Skeletal muscle satellite cell (primary cell): ENCODE measurements around the gene DTHD1. TPM values are rescaled to one million over a fixed set of nuclear protein-coding genes. Genes with fewer than 3 reads are reported as not detected.

Experiments used
- H3K27me3 ChIP-seq: 2 replicates; pipeline ENCODE4 v1.7.0; 2013; ENCODE audit warnings: low read length; ENCODE audit not compliant: control insufficient read depth, insufficient read depth
- H3K36me3 ChIP-seq: 2 replicates; pipeline ENCODE4 v1.7.0; 2013; ENCODE audit warnings: mild to moderate bottlenecking, control low read depth, low read length; ENCODE audit not compliant: insufficient read depth
- H3K4me1 ChIP-seq: 2 replicates; pipeline ENCODE4 v1.7.0; 2013; ENCODE audit warnings: low read length; ENCODE audit not compliant: control insufficient read depth, insufficient read depth
- H3K4me2 ChIP-seq: 2 replicates; pipeline ENCODE4 v1.7.0; 2013; ENCODE audit warnings: mild to moderate bottlenecking, low read length
- H3K4me3 ChIP-seq: 2 replicates; pipeline ENCODE4 v1.7.0; 2013; ENCODE audit warnings: low read length
- H3K9ac ChIP-seq: 2 replicates; pipeline ENCODE4 v1.7.0; 2013; ENCODE audit warnings: mild to moderate bottlenecking, low read depth, low read length, moderate library complexity
- H3K9me3 ChIP-seq: replicated peaks from 2 replicates; pipeline ENCODE4 v1.7.0; 2013; ENCODE audit warnings: mild to moderate bottlenecking, control low read depth, low read length
- total RNA-seq: library from RNA; depleted of rRNA; stranded (reverse); fragments of >200 nt; gene quantifications from 2 replicates; pipeline ENCODE4 v1.2.3, GENCODE V29; 2012; rRNA removed

The DTHD1 gene
- not detected in 2 replicates for total RNA-seq

GRCh38 chr4:36281384-36282106 is at the start of gene DTHD1:
Gene DTHD1 (plus strand): TSS chr4:36281616. CDS start chr4:36281759, 143 bp downstream.
- Histone ChIP-seq H3K36me3 (no peaks in the 10 kb centered on the region), H3K9ac (no peak within 1 kb of the TSS), H3K4me3 (no peak within 1 kb of the TSS), H3K4me1 (no peaks in the 10 kb centered on the region), H3K9me3 (no peaks in the 10 kb centered on the region), H3K4me2 (no peak within 1 kb of the TSS), H3K27me3 (no peaks in the 10 kb centered on the region)

GRCh38 chr4:36233567-36234266 is 47.7 kb upstream of the DTHD1 start:
- H3K36me3 ChIP-seq = no peaks in the 10 kb centered on the region
- no peak overlapping the region for H3K4me3 ChIP-seq

GRCh38 chr4:36235306-36235705 is 46.1 kb upstream of the DTHD1 start:
- H3K4me3 ChIP-seq = no peak overlapping the region
- no peaks in the 10 kb centered on the region for H3K27me3 ChIP-seq
- no peak overlapping the region for H3K4me2 ChIP-seq
- H3K36me3 ChIP-seq = no peaks in the 10 kb centered on the region
- H3K9me3 ChIP-seq = no peaks in the 10 kb centered on the region
- no peak overlapping the region for H3K9ac ChIP-seq
- H3K4me1 ChIP-seq = no peaks in the 10 kb centered on the region

More at GRCh38 chr4:36233567-36234266, 47.7 kb upstream of the DTHD1 start:
- H3K9me3 ChIP-seq = no peaks in the 10 kb centered on the region
- no peaks in the 10 kb centered on the region for H3K4me1 ChIP-seq
- no peak overlapping the region for H3K9ac ChIP-seq
- no peaks in the 10 kb centered on the region for H3K27me3 ChIP-seq
- H3K4me2 ChIP-seq = no peak overlapping the region

- H3K27me3 ChIP-seq = no peaks in the 10 kb centered on the region
- no peak overlapping the region for H3K4me3 ChIP-seq
- H3K9ac ChIP-seq = no peak overlapping the region
- H3K4me2 ChIP-seq = no peak overlapping the region
- H3K9me3 ChIP-seq = no peaks in the 10 kb centered on the region
- no peaks in the 10 kb centered on the region for H3K36me3 ChIP-seq
- H3K4me1 ChIP-seq = no peaks in the 10 kb centered on the region
Observed at GRCh38 chr4:36236159-36236558, 45.3 kb upstream of the DTHD1 start.

GRCh38 chr4:36237366-36238313 is 43.8 kb upstream of the DTHD1 start:
- H3K27me3 ChIP-seq = no peaks in the 10 kb centered on the region

GRCh38 chr4:36241771-36242170 is 39.6 kb upstream of the DTHD1 start:
- no peak overlapping the region for H3K9ac ChIP-seq

More at GRCh38 chr4:36237366-36238313, 43.8 kb upstream of the DTHD1 start:
- Histone ChIP-seq H3K4me3 (no peak overlapping the region), H3K9me3 (no peaks in the 10 kb centered on the region), H3K4me2 (no peak overlapping the region), H3K36me3 (no peaks in the 10 kb centered on the region), H3K4me1 (no peaks in the 10 kb centered on the region), H3K9ac (no peak overlapping the region)

GRCh38 chr4:36242629-36243354 is 38.6 kb upstream of the DTHD1 start:
- Histone ChIP-seq H3K4me2 (no peak overlapping the region), H3K4me1 (no peaks in the 10 kb centered on the region), H3K36me3 (no peaks in the 10 kb centered on the region), H3K9me3 (no peaks in the 10 kb centered on the region), H3K9ac (no peak overlapping the region), H3K4me3 (no peak overlapping the region), H3K27me3 (peaks cover 4% of the 10 kb centered on the region)

More at GRCh38 chr4:36241771-36242170, 39.6 kb upstream of the DTHD1 start:
- Histone ChIP-seq H3K4me1 (no peaks in the 10 kb centered on the region), H3K4me3 (no peak overlapping the region), H3K4me2 (no peak overlapping the region), H3K27me3 (peaks cover 4% of the 10 kb centered on the region), H3K36me3 (no peaks in the 10 kb centered on the region), H3K9me3 (no peaks in the 10 kb centered on the region)

- no peaks in the 10 kb centered on the region for H3K36me3 ChIP-seq
- no peaks in the 10 kb centered on the region for H3K4me1 ChIP-seq
- H3K9ac ChIP-seq = no peak overlapping the region
- peaks cover 4% of the 10 kb centered on the region for H3K27me3 ChIP-seq
- H3K4me3 ChIP-seq = peak overlapping the region; percentile 42
- H3K4me2 ChIP-seq = peak overlapping the region; percentile 74
- H3K9me3 ChIP-seq = no peaks in the 10 kb centered on the region
Observed at GRCh38 chr4:36243355-36244256, 37.8 kb upstream of the DTHD1 start.

GRCh38 chr4:36244257-36245082 is 36.9 kb upstream of the DTHD1 start, which contains the start of gene ARAP2:
Gene ARAP2 (minus strand): TSS chr4:36244514. CDS start chr4:36229486, 15,028 bp downstream.
- Histone ChIP-seq H3K4me1 (no peaks in the 10 kb centered on the region), H3K9ac (no peak within 1 kb of the TSS), H3K9me3 (no peaks in the 10 kb centered on the region), H3K4me2 (peak within 1 kb of the TSS; percentile 74), H3K4me3 (peak within 1 kb of the TSS; percentile 42), H3K27me3 (peaks cover 4% of the 10 kb centered on the region), H3K36me3 (no peaks in the 10 kb centered on the region)
